K562 (cell line): Measurements from ENCODE around the gene PRPH2. TPM values are rescaled to one million over a fixed set of nuclear protein-coding genes. Genes with fewer than 3 reads are reported as not detected.

Experiments
- ATAC-seq: fragments of 200-7000 bp; cut with Tn5 transposase; 3 replicates; pipeline ENCODE4 v1.9.1; 2020; ENCODE audit warnings: moderate library complexity
- BruUV-seq: library from RNA; stranded (reverse); fragments of 400-500 nt; replicated peaks from 2 replicates; lab custom pipeline; 2021; lab: Mats Ljungman, UMichigan
- CTCF ChIA-PET: fragments of 300-600 bp; formaldehyde crosslinking; extraction: SDS; loops from one replicate; lab custom pipeline; 2021; ENCODE audit warnings: low intra/inter-chr PET ratio; lab: Yijun Ruan, JAX
- POLR2A ChIA-PET: fragments of 300-600, 350-650 bp; sonication (Branson Sonifier 250); formaldehyde crosslinking; extraction: SDS; loops from one replicate; lab custom pipeline; 2021; ENCODE audit warnings: antibody characterized with exemption, inconsistent platforms; lab: Yijun Ruan, JAX
- DNase-seq, 4 experiments: peaks; one replicate each; pipeline versions ENCODE4 v3.0.0 to v3.0.0-alpha.2; 2011 to 2018; ENCODE audit warnings: low spot score in 3 of 4, mixed read lengths in 3 of 4; ENCODE audit errors: extremely low read depth in 1 of 4
- FAIRE-seq: peaks from 2 replicates; lab custom pipeline; 2011; peaks lifted over from hg19 to GRCh38; lab: Jason Lieb, UNC
- H2AFZ ChIP-seq: 2 replicates; pipeline ENCODE4 v1.6.0; 2011; ENCODE audit warnings: low read depth, low read length, control low read depth, inconsistent platforms
- H3K27ac ChIP-seq: fragments of 200-600 bp; 3 replicates; pipeline ENCODE4 v1.8.0; 2011; ENCODE audit warnings: low read depth, mild to moderate bottlenecking, control low read depth, inconsistent platforms, low read length, moderate library complexity, mixed read lengths; ENCODE audit errors: extremely low read depth
- H3K27me3 ChIP-seq, 2 experiments: fragments of 300-600 bp in 1 of 2; 2 replicates in 1 of 2; 3 replicates in 1 of 2; pipeline versions ENCODE4 v1.6.0 to v1.8.0; 2011; ENCODE audit warnings: inconsistent platforms in 2 of 2, low read length in 2 of 2, mild to moderate bottlenecking in 1 of 2, mixed read lengths in 1 of 2, moderate library complexity in 1 of 2; ENCODE audit not compliant: control insufficient read depth in 2 of 2, insufficient read depth in 2 of 2
- H3K36me3 ChIP-seq: fragments of 300-600 bp; 3 replicates; pipeline ENCODE4 v1.8.0; 2011; ENCODE audit warnings: mild to moderate bottlenecking, low read length, inconsistent platforms; ENCODE audit not compliant: control insufficient read depth, insufficient read depth
- H3K4me1 ChIP-seq, 2 experiments: fragments of 200-600 bp in 1 of 2; replicated peaks in 1 of 2; 2 replicates in 1 of 2; 3 replicates in 1 of 2; pipeline versions ENCODE4 v1.5.1 to v1.8.0; 2011; ENCODE audit warnings: inconsistent platforms in 2 of 2, low read length in 2 of 2, mild to moderate bottlenecking in 1 of 2, mixed read lengths in 1 of 2, moderate library complexity in 1 of 2; ENCODE audit not compliant: control insufficient read depth in 2 of 2, insufficient read depth in 2 of 2
- H3K4me2 ChIP-seq: 2 replicates; pipeline ENCODE4 v1.6.1; 2011; ENCODE audit warnings: low read length, control low read depth, inconsistent platforms, mixed read lengths; ENCODE audit not compliant: insufficient read depth
- H3K4me3 ChIP-seq: fragments of 200-600 bp; sonication (generic), shearing (Covaris generic); 2 replicates; pipeline ENCODE4 v1.5.1; 2016; ENCODE audit warnings: control low read depth, inconsistent platforms
- H3K79me2 ChIP-seq: fragments of 200-600 bp; 3 replicates; pipeline ENCODE4 v1.8.0; 2011; ENCODE audit warnings: low read length, inconsistent platforms; ENCODE audit not compliant: control insufficient read depth, insufficient read depth
- H3K9ac ChIP-seq, 2 experiments: 2 replicates each; pipeline versions ENCODE4 v1.6.0 to v1.6.1; 2011; ENCODE audit warnings: low read depth in 2 of 2, low read length in 2 of 2, control low read depth in 1 of 2, inconsistent platforms in 1 of 2, mild to moderate bottlenecking in 1 of 2, mixed read lengths in 1 of 2; ENCODE audit not compliant: insufficient read depth in 1 of 2
- H3K9me1 ChIP-seq: one replicate; pipeline ENCODE4 v1.6.0; 2011; ENCODE audit warnings: inconsistent platforms, mild to moderate bottlenecking, low read length, moderate library complexity; ENCODE audit not compliant: control insufficient read depth, insufficient read depth
- H3K9me3 ChIP-seq: replicated peaks from 2 replicates; pipeline ENCODE4 v1.5.1; 2011; ENCODE audit warnings: low read depth, low read length, inconsistent platforms; ENCODE audit not compliant: control insufficient read depth, insufficient read depth
- H4K20me1 ChIP-seq: replicated peaks from 2 replicates; pipeline ENCODE4 v1.6.1; 2011; ENCODE audit warnings: low read length, inconsistent platforms, mixed read lengths; ENCODE audit not compliant: control insufficient read depth, insufficient read depth
- ASH1L ChIP-seq: fragments of 450-650 bp; IDR thresholded peaks from 2 replicates; pipeline ENCODE4 v1.6.1; 2018; ENCODE audit warnings: borderline replicate concordance, mild to moderate bottlenecking, low read depth; ENCODE audit not compliant: partially characterized antibody
- C11orf30 ChIP-seq: fragments of 450-650 bp; IDR thresholded peaks from 2 replicates; pipeline ENCODE4 v1.6.1; 2016; ENCODE audit warnings: low read depth, mild to moderate bottlenecking
- CBX5 ChIP-seq: IDR thresholded peaks from 2 replicates; pipeline ENCODE4 v1.6.1; 2014; ENCODE audit warnings: low read depth, borderline replicate concordance
- FOXP4 ChIP-seq: sonication (generic); formaldehyde crosslinking; IDR thresholded peaks from 2 replicates; pipeline ENCODE4 v1.8.0; 2022; ENCODE audit warnings: mild to moderate bottlenecking, missing genetic modification reagents, borderline replicate concordance
- GATAD2A ChIP-seq: fragments of 450-650 bp; IDR thresholded peaks from 2 replicates; pipeline ENCODE4 v1.6.1; 2017
- HIVEP1 ChIP-seq: fragments of 250-450 bp; sonication (Bioruptor Pico); IDR thresholded peaks from 2 replicates; pipeline ENCODE4 v1.4.0; 2020; ENCODE audit warnings: mild to moderate bottlenecking
- IRF2 ChIP-seq: sonication (generic); formaldehyde crosslinking; IDR thresholded peaks from 2 replicates; pipeline ENCODE4 v1.8.1; 2022; ENCODE audit warnings: mild to moderate bottlenecking, missing genetic modification reagents
- L3MBTL2 ChIP-seq: fragments of 450-650 bp; IDR thresholded peaks from 2 replicates; pipeline ENCODE4 v1.6.1; 2016; ENCODE audit warnings: mild to moderate bottlenecking, moderate library complexity
- MAFF ChIP-seq: IDR thresholded peaks from 2 replicates; pipeline ENCODE4 v1.6.1; 2012; ENCODE audit warnings: low read length, improper control_type of control experiment
- MAFG ChIP-seq: fragments of 450-650 bp; conservative IDR thresholded peaks from 2 replicates; pipeline ENCODE4 v1.6.1; 2016; ENCODE audit warnings: missing genetic modification characterization, missing compliant biosample characterization
- MAFK ChIP-seq: IDR thresholded peaks from 2 replicates; pipeline ENCODE4 v1.6.1; 2011; ENCODE audit warnings: low read length, improper control_type of control experiment
- NFIX ChIP-seq: fragments of 250-450 bp; sonication (Bioruptor Pico); IDR thresholded peaks from 2 replicates; pipeline ENCODE4 v1.4.0; 2020; ENCODE audit warnings: low read depth, mild to moderate bottlenecking, moderate library complexity
- PHB ChIP-seq: fragments of 250-450 bp; sonication (Bioruptor Pico); IDR thresholded peaks from 2 replicates; pipeline ENCODE4 v1.5.0; 2021
- SNAPC5 ChIP-seq: fragments of 250-450 bp; sonication (Bioruptor Pico); IDR thresholded peaks from 2 replicates; pipeline ENCODE4 v1.8.0; 2021; ENCODE audit warnings: moderate library complexity, mild to moderate bottlenecking, inconsistent platforms
- TAF15 ChIP-seq: fragments of 200-400 bp; formaldehyde crosslinking; IDR thresholded peaks from 2 replicates; pipeline ENCODE4 v1.6.1; 2017; ENCODE audit warnings: mild to moderate bottlenecking, low read depth, low read length, moderate library complexity
- THAP12 ChIP-seq: fragments of 250-450 bp; sonication (Bioruptor Pico); IDR thresholded peaks from 2 replicates; pipeline ENCODE4 v1.9.0; 2021; ENCODE audit warnings: mild to moderate bottlenecking, inconsistent platforms
- ZFP36 ChIP-seq: fragments of 150-350 bp; IDR thresholded peaks from 2 replicates; pipeline ENCODE4 v1.6.1; 2018; ENCODE audit warnings: low read length, low read depth; ENCODE audit not compliant: partially characterized antibody
- ZNF316 ChIP-seq: fragments of 450-650 bp; IDR thresholded peaks from 2 replicates; pipeline ENCODE4 v1.6.1; 2016
- in situ Hi-C: fragments of 300-500 bp; cut with MboI; formaldehyde crosslinking; loops from 4 replicates; pipeline ENCODE4 v1.15.0; 2018; ENCODE audit warnings: inconsistent platforms, mixed read lengths
- intact Hi-C: fragments of 100-400 bp; cut with micrococcal nuclease; formaldehyde crosslinking; loops from 2 replicates; pipeline ENCODE4 v1.14.2; 2022
- polyA plus RNA-seq, 8 experiments: library from polyadenylated mRNA; depleted of rRNA in 4 of 8; stranded (reverse) in 5 of 8; unstranded in 3 of 8; fragments of >200 nt; fragmentation: Nextera tagmentation in 2 of 8; fragmentation: Illumina TruSeq in 1 of 8; extraction: Ambion mirVana in 2 of 8; extraction: Trizol in 1 of 8; gene quantifications; 2 replicates each; pipeline versions ENCODE4 v1.2.1 to v1.2.3, GENCODE V29; 2011 to 2014; ENCODE audit warnings: inconsistent platforms in 1 of 8, missing spikeins in 1 of 8
- total RNA-seq, 7 experiments: library from RNA; depleted of rRNA in 6 of 7; stranded (reverse); fragments of >200 nt in 6 of 7; fragmentation: Illumina TruSeq in 2 of 7; extraction: Trizol in 2 of 7; gene quantifications; 2 replicates each; pipeline versions ENCODE4 v1.2.1 to v1.2.3, GENCODE V29; 2011 to 2021; ENCODE audit warnings: low replicate concordance in 1 of 7

The PRPH2 gene
- total and polyA plus RNA-seq, 9 of the 15 experiments (the other 6 are each of a cell fraction or from before 2014, with no cell fraction given) = 0.03 to 0.11 (median 0.03) TPM; not detected in 5

- no peak for TF ChIP-seq THAP12 (CRISPR knock-in tag)
- TF ChIP-seq ASH1L = no peak
- no peak for TF ChIP-seq CBX5
- no peak for TF ChIP-seq TAF15
- TF ChIP-seq PHB (CRISPR knock-in tag) = no peak
- TF ChIP-seq IRF2 (CRISPR knock-in tag) = no peak
- no peak for TF ChIP-seq HIVEP1 (CRISPR knock-in tag)
- no peak for TF ChIP-seq GATAD2A
- TF ChIP-seq L3MBTL2 = no peak
- no peak for TF ChIP-seq NFIX (CRISPR knock-in tag)
These were observed 3.6 kb upstream of the PRPH2 start (continued) for GRCh38 chr6:42726026-42726425.

- no peak overlapping the region for H3K27ac ChIP-seq
- H3K4me3 ChIP-seq = no peak overlapping the region
- no peaks in the 10 kb centered on the region for H3K9me3 ChIP-seq
- peak; percentile 32 for TF ChIP-seq ZFP36
- TF ChIP-seq MAFK = peak; percentile 31; the same call in 1 of the 2 replicates
- TF ChIP-seq MAFF = peak; percentile 53
- peak; percentile 95 for TF ChIP-seq ZNF316
- TF ChIP-seq FOXP4 = no peak
- no peak for TF ChIP-seq SNAPC5 (CRISPR knock-in tag)
- TF ChIP-seq C11orf30 = peak; percentile 89
- peak; percentile 88 for TF ChIP-seq MAFG
- FAIRE-seq (no peak), ATAC-seq (no peak), DNase-seq (no peak)
- no peaks in the 10 kb centered on the region for H3K36me3 ChIP-seq
- no peaks in the 10 kb centered on the region for H3K79me2 ChIP-seq
- BruUV-seq = no TSS peak
- peaks cover 6% of the 10 kb centered on the region for H3K9me1 ChIP-seq
- peaks cover 18 to 25% of the 10 kb centered on the region in 2 experiments for H3K27me3 ChIP-seq
- H3K4me1 ChIP-seq = peaks cover 6 to 8% of the 10 kb centered on the region in 2 experiments; a peak in 4 of 5 replicates
- no peaks in the 10 kb centered on the region for H4K20me1 ChIP-seq
- in situ Hi-C loops = no loop called here
- H3K9ac ChIP-seq = no peak overlapping the region
- POLR2A ChIA-PET = interaction anchor here (1.4 kb wide), 1 partner anchor 27 kb away, joined by 4 read pairs; no protein-coding TSS in a partner anchor
- CTCF ChIA-PET = interaction anchor here (2.7 kb wide), 1 partner anchor 67 kb away, joined by 14 read pairs; no protein-coding TSS in a partner anchor
- intact Hi-C loops = loop anchor here (2.0 to 10.0 kb wide), 4 partner anchors 152 to 460 kb away; partner anchors contain the start of gene RPL7L1
- no peak overlapping the region for H2AFZ ChIP-seq
- no peak overlapping the region for H3K4me2 ChIP-seq
These were observed 2.4 kb upstream of the PRPH2 start for GRCh38 chr6:42724825-42725224.
